ENCODE measurements around the gene PCCA. TPM values are rescaled to one million over a fixed set of nuclear protein-coding genes. Genes with fewer than 3 reads are reported as not detected.
A peak's percentile ranks its signal among the peaks of the same experiment; 100 is the strongest.

Gene PCCA
- total RNA-seq, 2 donors from 2014 or later = 19.6 to 38.6 TPM

GRCh38 chr13:100560498-100561157 lies 471.7 kb downstream of the PCCA start:
- Histone ChIP-seq H3K27ac (no peak overlapping the region), H3K27me3 (no peaks in the 10 kb centered on the region), H3K4me3 (no peak overlapping the region), H3K36me3 (no peaks in the 10 kb centered on the region), H3K4me1 (no peaks in the 10 kb centered on the region), H3K9me3 (no peaks in the 10 kb centered on the region)
- TF ChIP-seq CTCF (IDR thresholded peaks at IDR 0.05) = no peak
- DNase-seq (ENCODE audit: low spot score) = no peak

GRCh38 chr13:100561158-100561499 lies 472.2 kb downstream of the PCCA start:
- no peaks in the 10 kb centered on the region for H3K27me3 ChIP-seq
- no peaks in the 10 kb centered on the region for H3K4me1 ChIP-seq
- no peaks in the 10 kb centered on the region for H3K9me3 ChIP-seq
- H3K36me3 ChIP-seq = no peaks in the 10 kb centered on the region
- no peak for TF ChIP-seq CTCF (IDR thresholded peaks at IDR 0.05)
- no peak overlapping the region for H3K27ac ChIP-seq
- DNase-seq (ENCODE audit: low spot score) = no peak
- H3K4me3 ChIP-seq = no peak overlapping the region

GRCh38 chr13:100561599-100562204 lies 472.8 kb downstream of the PCCA start:
- no peak for DNase-seq (ENCODE audit: low spot score)
- no peak for TF ChIP-seq CTCF (IDR thresholded peaks at IDR 0.05)

GRCh38 chr13:100563779-100564178 lies 474.9 kb downstream of the PCCA start:
- H3K4me3 ChIP-seq = no peak overlapping the region
- DNase-seq (ENCODE audit: low spot score) = peak; percentile 18
- no peaks in the 10 kb centered on the region for H3K9me3 ChIP-seq
- no peak overlapping the region for H3K27ac ChIP-seq
- no peaks in the 10 kb centered on the region for H3K27me3 ChIP-seq
- no peak for TF ChIP-seq CTCF (IDR thresholded peaks at IDR 0.05)
- no peaks in the 10 kb centered on the region for H3K36me3 ChIP-seq
- no peaks in the 10 kb centered on the region for H3K4me1 ChIP-seq

More at GRCh38 chr13:100561599-100562204, 472.8 kb downstream of the PCCA start:
- no peaks in the 10 kb centered on the region for H3K4me1 ChIP-seq
- H3K9me3 ChIP-seq = no peaks in the 10 kb centered on the region
- H3K27ac ChIP-seq = no peak overlapping the region
- H3K4me3 ChIP-seq = no peak overlapping the region
- no peaks in the 10 kb centered on the region for H3K36me3 ChIP-seq
- H3K27me3 ChIP-seq = no peaks in the 10 kb centered on the region

GRCh38 chr13:100564444-100565223 lies 475.7 kb downstream of the PCCA start:
- H3K27ac ChIP-seq = no peak overlapping the region
- H3K9me3 ChIP-seq = no peaks in the 10 kb centered on the region
- no peak for DNase-seq (ENCODE audit: low spot score)
- no peaks in the 10 kb centered on the region for H3K36me3 ChIP-seq
- no peak for TF ChIP-seq CTCF (IDR thresholded peaks at IDR 0.05)
- H3K27me3 ChIP-seq = no peaks in the 10 kb centered on the region
- no peaks in the 10 kb centered on the region for H3K4me1 ChIP-seq
- no peak overlapping the region for H3K4me3 ChIP-seq
